ENCODE results near the gene PLB1.

PLB1 gene

DNA sequence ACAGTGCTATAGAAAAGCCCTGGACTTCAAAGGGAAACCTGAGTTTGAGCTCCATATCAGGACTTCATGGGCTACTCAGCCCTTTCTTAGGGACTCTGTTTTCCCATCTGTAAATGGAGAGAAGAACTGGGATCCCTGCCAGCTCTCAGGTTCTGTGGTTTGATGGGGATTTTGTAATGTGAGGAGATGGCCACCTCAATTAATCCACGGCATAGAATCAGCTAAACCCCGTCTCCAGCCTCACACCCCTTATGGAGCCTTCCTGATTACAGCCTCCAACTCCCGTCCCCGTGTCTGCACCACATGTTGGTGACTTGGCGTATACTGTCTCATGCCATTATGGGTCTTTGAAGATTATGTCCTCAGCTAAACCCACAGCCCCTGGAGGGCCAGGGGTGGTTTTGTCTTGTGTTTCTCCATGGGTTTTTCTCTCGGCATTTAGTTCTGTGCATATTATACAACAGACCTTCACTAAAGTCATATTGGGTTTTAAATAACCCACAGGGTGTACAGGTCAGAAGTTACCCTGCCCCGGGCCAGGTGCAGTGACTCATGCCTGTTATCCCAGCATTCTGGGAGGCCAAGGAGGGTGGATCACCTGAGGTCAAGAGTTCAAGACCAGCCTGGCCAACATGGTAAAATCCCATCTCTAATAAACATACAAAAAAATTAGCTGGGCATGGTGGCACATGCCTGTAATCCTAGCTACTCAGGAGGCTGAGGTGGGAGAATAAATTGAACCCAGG, 192.0 kb downstream of the PLB1 start:
- TF ChIP-seq PAX5 (IDR thresholded peaks at IDR 0.05; ENCODE audit: insufficient read depth, low read length, severe bottlenecking), result no peak
- no peak for TF ChIP-seq POLR2A (IDR thresholded peaks at IDR 0.05; ENCODE audit: low read depth, low read length)
- TF ChIP-seq TAF1 (IDR thresholded peaks at IDR 0.05; ENCODE audit: low read depth, low read length), result no peak
- no peak for TF ChIP-seq POU2F2 (IDR thresholded peaks at IDR 0.05; ENCODE audit: low read depth, low read length)
- TF ChIP-seq SPI1 (IDR thresholded peaks at IDR 0.05; ENCODE audit: low read depth, low read length), result no peak
- no peak for TF ChIP-seq POLR2AphosphoS5 (IDR thresholded peaks at IDR 0.05; ENCODE audit: low read depth, low read length)
- DNase-seq (ENCODE audit: insufficient read length, low spot score) (no peak), FAIRE-seq (no peak)

DNA sequence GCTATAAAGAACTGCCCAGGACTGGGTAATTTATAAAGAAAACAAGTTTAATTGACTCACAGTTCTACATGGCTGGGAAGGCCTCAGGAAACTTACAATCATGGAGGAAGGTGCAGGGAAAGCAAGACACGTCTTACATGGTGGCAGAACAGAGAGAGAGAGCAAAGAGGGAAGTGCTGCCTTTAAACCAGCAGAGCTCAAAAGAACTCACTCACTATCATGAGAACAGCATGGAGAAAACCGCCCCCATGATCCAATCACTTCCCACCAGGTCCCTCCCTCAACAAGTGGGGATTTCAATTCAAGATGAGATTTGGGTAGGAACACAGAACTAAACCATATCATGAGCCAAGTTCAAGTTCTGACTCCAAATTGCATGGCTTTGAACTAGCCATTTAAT, 193.0 kb downstream of the PLB1 start:
- DNase-seq (ENCODE audit: insufficient read length, low spot score) (no peak), FAIRE-seq (no peak)
- no peak for TF ChIP-seq POU2F2 (IDR thresholded peaks at IDR 0.05; ENCODE audit: low read depth, low read length)
- no peak for TF ChIP-seq POLR2A (IDR thresholded peaks at IDR 0.05; ENCODE audit: low read depth, low read length)
- no peak for TF ChIP-seq PAX5 (IDR thresholded peaks at IDR 0.05; ENCODE audit: insufficient read depth, low read length, severe bottlenecking)
- no peak for TF ChIP-seq TAF1 (IDR thresholded peaks at IDR 0.05; ENCODE audit: low read depth, low read length)
- no peak for TF ChIP-seq POLR2AphosphoS5 (IDR thresholded peaks at IDR 0.05; ENCODE audit: low read depth, low read length)

DNA sequence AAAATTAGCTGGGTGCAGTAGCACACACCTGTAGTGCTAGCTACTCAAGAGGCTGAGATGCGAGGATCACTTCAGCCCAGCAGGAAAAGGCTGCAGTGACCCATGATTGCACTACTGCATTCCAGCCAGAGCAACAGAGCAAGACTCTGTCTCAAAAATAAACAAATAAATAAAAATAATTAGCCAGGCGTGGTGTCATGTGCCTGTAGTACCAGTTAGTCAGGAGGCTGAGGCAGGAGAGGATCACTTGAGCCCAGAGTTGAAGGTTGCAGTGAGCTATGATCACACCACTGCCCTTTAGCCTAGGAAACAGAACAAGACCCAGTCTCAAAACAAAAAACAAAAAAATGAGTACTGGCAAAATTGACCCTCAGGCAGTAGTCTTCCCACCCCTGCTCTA, 193.9 kb downstream of the PLB1 start:
- no peak for TF ChIP-seq POU2F2 (IDR thresholded peaks at IDR 0.05; ENCODE audit: low read depth, low read length)
- no peak for TF ChIP-seq TAF1 (IDR thresholded peaks at IDR 0.05; ENCODE audit: low read depth, low read length)
- no peak for TF ChIP-seq PAX5 (IDR thresholded peaks at IDR 0.05; ENCODE audit: insufficient read depth, low read length, severe bottlenecking)
- no peak for TF ChIP-seq POLR2A (IDR thresholded peaks at IDR 0.05; ENCODE audit: low read depth, low read length)
- TF ChIP-seq SPI1 (IDR thresholded peaks at IDR 0.05; ENCODE audit: low read depth, low read length), result no peak
- TF ChIP-seq POLR2AphosphoS5 (IDR thresholded peaks at IDR 0.05; ENCODE audit: low read depth, low read length), result no peak
- FAIRE-seq, result no peak
- no peak for DNase-seq (ENCODE audit: insufficient read length, low spot score)

GRCh38 chr2:28692411-28692810, 196.6 kb downstream of the PLB1 start:
- FAIRE-seq, result no peak
- DNase-seq (ENCODE audit: insufficient read length, low spot score), result no peak
- TF ChIP-seq SPI1 (IDR thresholded peaks at IDR 0.05; ENCODE audit: low read depth, low read length) (no peak), TAF1 (IDR thresholded peaks at IDR 0.05; ENCODE audit: low read depth, low read length) (no peak), PAX5 (IDR thresholded peaks at IDR 0.05; ENCODE audit: insufficient read depth, low read length, severe bottlenecking) (no peak), POU2F2 (IDR thresholded peaks at IDR 0.05; ENCODE audit: low read depth, low read length) (no peak), POLR2A (IDR thresholded peaks at IDR 0.05; ENCODE audit: low read depth, low read length) (no peak), POLR2AphosphoS5 (IDR thresholded peaks at IDR 0.05; ENCODE audit: low read depth, low read length) (no peak)

GRCh38 chr2:28693223-28693622, 197.4 kb downstream of the PLB1 start:
- DNase-seq (ENCODE audit: insufficient read length, low spot score) (no peak), FAIRE-seq (no peak)
- TF ChIP-seq PAX5 (IDR thresholded peaks at IDR 0.05; ENCODE audit: insufficient read depth, low read length, severe bottlenecking) (no peak), TAF1 (IDR thresholded peaks at IDR 0.05; ENCODE audit: low read depth, low read length) (no peak), POU2F2 (IDR thresholded peaks at IDR 0.05; ENCODE audit: low read depth, low read length) (no peak)

All from GM12891 (cell line).